Measurements from ENCODE around the gene KDM4C.

GRCh38 chr9:7001571-7001970 is 243.8 kb downstream of the KDM4C start:
- no peak for TF ChIP-seq EZH2 (IDR thresholded peaks at IDR 0.05; ENCODE audit: insufficient read depth, poor library complexity, severe bottlenecking)
- TF ChIP-seq EZH2phosphoT487 (IDR thresholded peaks at IDR 0.05; ENCODE audit: insufficient read depth, low read depth), result no peak
